HG03342 (cell line): ENCODE data around the gene CD55.

Source experiments
- ATAC-seq: cut with Tn5 transposase; IDR thresholded peaks from one replicate; pipeline ENCODE4 v1.9.1; 2021; ENCODE audit warnings: mild to moderate bottlenecking, moderate library complexity; ENCODE audit not compliant: unreplicated experiment

The CD55 gene, protein sequence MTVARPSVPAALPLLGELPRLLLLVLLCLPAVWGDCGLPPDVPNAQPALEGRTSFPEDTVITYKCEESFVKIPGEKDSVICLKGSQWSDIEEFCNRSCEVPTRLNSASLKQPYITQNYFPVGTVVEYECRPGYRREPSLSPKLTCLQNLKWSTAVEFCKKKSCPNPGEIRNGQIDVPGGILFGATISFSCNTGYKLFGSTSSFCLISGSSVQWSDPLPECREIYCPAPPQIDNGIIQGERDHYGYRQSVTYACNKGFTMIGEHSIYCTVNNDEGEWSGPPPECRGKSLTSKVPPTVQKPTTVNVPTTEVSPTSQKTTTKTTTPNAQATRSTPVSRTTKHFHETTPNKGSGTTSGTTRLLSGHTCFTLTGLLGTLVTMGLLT

DNA sequence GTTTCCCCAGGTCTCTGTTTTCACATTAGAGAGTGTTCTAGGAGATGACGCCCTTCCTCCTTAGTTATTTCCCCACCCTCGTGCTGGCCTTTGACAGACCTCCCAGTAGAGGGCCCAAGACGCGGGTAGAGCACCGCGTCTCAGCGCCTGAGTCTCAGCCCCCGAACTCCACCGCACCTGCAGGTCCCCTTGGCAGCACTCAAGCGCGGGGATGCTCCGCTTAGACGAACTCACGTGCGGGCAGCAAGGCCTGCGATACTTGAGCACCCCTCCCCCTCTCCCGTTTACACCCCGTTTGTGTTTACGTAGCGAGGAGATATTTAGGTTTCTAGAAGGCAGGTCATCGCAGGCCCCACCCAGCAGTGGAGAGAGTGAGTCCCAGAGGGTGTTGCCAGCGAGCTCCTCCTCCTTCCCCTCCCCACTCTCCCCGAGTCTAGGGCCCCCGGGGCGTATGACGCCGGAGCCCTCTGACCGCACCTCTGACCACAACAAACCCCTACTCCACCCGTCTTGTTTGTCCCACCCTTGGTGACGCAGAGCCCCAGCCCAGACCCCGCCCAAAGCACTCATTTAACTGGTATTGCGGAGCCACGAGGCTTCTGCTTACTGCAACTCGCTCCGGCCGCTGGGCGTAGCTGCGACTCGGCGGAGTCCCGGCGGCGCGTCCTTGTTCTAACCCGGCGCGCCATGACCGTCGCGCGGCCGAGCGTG is at the start of gene CD55:
Gene CD55, plus strand, starts transcription at position 600 of the 711 bp plus-strand sequence. Its CDS starts 88 bp downstream, at position 688.
- peak; percentile 91 for ATAC-seq

DNA sequence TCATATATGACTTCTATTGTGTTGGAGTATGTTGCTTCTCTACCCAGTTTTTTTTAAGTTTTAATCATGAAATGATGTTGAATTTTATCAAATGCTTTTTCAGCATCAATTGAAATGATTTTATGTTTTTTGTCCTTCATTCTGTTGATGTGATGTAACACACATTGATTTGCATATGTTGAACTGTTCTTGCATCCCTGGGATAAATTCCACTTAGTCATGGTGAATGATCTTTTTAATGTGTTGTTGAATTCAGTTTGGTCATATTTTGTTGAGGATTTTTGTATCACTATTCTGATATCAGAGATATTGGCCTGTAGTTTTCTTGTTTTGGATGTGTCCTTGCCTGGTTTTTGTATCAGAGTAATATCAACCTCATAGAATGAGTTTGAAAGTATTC is 46.6 kb upstream of the CD55 start:
- no peak for ATAC-seq

DNA sequence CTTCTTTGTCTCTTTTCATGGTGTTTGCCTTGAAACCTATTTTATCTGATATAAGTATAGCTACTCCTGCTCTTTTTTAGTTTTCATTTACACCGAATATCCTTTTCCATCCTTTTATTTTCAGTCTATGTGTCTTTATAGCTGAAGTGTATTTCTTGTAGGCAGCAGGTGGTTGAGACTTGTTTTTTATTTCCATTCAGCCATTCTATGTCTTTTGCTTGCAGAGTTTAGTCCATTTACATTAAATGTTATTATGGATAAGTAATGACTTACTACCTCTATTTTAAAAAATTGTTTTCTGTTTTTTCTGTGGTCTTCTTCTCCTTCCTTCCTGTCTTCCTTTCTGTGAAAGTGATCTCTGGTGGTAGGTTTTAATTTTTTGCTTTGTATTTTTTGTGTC is 45.0 kb upstream of the CD55 start:
- ATAC-seq, result no peak

DNA sequence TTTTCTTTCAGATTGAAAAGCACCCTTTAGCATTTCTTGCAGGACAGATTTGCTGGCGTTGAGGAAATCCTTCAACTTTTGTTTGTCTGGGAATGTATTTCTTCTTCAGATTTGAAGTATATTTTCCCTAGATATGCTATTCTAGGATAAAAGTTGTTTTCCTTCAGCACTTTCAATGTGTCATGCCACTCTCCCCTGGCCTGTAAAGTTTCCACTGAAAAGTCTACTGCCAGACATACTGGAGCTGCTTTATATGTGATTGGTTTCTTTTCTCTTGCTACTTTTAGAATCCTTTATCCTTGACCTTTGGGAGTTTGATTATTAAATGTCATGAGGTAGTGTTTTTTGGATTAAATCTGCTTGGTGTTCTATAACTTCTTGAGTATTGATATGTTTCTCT is 44.2 kb upstream of the CD55 start:
- ATAC-seq, result no peak

DNA sequence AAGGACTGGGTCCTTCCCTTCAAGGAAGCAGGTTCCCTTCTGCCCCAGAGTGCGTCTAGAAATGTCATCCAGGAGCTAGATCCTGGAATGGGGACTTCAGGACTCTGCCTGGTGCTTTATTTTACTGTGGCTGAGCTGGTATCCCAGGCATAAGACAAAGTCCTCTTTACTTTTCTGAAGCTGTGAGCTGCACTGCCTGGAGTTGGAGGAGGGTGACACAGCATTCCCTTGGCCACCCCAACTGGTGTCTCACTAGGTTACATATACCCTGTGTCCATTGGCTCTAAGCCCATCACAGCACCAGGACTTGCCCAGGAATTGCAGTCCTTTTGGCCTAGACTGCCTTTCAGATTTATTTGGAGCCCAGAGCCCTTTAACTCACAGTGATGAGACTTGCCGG is 41.8 kb upstream of the CD55 start:
- no peak for ATAC-seq

DNA sequence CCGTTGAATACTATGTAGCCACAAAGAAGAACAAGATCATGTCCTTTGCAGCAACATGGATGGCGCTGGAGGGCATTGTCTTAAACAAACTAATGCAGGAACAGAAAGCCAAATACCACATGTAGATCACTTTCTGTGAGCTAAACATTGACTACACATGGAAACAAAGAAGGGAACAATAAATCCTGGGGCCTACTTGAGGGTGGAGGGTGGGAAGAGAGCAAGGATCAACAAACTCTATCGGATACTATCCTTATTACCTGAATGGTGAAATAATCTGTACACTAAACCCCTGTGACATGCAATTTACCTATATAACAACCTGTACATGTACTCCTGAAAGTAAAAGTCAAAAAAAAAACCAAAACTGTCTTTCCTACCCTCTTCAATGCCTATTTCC is 40.8 kb upstream of the CD55 start:
- ATAC-seq, result no peak

DNA sequence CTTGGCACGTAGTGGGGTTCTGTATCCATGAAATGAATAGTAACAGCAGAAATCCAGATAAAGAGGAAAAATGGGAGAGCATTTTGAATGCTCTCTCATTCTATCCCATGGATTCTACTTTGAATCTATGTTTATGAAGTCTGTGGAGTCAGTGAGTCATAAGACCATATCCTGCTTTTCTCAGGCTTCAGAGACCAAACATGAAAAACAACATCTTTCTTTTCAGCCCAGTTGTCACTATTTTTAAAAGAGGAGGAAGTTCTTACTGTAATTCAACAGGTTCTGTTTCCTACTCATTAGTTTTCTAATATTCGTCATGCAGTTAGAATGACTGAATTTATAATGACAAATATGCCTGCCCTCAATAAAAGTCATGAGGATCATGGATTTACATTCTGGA is 39.4 kb upstream of the CD55 start:
- ATAC-seq, result no peak

DNA sequence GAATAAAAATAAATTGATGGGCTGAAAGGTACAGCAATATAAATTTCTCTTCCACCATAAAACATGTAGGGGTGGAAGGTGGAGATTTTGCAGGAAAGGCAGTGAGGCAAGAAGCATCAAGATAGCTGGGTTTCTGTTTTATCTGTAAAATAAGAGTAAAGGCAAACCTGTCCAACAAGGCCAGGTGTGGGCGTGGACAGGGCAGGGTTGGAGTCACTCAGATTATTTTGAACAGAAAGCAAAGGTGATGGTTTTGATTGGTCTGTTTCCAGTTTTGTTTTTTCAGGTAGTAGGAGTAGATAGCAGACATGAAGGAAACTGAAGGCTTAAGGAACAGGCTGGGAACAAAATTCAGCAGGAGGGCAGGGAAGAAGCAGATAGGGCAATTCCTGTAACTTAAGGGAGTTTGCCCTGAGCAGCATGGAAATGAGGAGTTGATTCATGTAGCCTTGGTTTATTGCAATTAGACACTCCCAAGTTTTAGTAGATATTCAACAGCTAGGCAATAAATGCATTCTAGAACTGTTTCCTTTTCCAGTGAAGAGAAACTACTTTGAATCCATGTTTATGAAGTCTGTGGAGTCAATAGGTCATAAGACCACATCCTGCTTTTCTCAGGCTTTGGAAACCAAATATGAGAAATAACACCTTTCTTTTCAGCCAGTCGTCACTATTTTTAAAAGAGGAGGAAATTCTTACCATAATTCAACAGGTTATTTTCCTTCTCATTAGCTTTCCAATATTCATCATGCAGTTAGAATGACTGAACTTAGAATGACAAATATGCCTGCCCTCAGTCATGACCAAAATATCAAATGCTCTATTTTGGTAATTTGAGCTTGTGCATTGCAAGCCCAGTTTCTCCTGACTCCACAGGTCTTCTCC is 38.7 kb upstream of the CD55 start:
- ATAC-seq, result no peak

DNA sequence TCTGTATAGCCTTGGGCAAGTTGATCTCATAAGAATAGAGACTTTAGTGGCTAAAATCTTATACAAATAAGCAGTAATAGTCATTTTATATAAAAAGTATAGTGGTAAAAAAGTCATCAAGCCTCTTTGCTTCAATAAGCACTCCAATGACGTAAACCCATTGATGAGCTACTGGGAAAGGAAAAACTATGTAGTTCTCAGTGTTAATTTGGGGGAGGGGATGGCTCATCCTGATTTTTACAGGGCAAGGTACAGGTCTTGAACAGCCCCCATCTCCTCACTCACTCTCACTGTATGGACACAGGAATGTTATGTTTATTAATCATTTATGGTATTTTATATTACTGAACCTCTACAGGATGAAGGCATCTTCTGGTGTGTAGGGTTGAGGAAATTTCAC is 38.1 kb upstream of the CD55 start:
- ATAC-seq, result no peak

DNA sequence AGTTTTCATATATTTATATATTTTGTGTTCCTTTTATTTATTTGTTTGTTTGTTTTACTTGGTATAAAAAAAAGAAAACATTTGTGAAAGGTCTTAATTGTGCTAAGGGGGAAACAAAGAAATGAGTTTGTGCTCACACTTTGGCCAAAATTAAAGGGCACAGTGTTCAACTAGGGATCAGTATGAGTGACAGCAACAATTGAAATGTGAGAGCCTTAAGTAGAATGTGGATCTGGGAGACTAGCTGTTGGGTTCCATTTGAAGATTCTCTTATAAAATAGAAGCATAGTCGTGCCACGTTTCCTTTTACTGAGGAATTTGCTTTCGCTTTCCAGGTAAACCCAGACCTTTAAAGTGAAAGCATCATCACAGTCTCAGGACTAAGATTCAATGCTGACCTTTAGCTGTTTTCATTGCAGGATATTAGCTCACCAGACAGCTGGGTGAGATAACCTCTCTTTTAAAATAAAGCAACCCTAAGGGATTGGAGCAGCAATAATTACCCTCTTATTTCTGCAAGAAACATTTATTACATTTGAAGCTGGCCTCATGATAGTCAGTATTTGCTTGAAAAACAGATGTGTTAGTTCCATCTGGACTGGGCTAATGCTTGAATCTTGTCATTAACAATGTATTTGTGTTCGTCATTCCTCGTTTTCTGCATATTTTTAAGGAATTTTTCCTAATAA is 37.1 kb upstream of the CD55 start:
- no peak for ATAC-seq

DNA sequence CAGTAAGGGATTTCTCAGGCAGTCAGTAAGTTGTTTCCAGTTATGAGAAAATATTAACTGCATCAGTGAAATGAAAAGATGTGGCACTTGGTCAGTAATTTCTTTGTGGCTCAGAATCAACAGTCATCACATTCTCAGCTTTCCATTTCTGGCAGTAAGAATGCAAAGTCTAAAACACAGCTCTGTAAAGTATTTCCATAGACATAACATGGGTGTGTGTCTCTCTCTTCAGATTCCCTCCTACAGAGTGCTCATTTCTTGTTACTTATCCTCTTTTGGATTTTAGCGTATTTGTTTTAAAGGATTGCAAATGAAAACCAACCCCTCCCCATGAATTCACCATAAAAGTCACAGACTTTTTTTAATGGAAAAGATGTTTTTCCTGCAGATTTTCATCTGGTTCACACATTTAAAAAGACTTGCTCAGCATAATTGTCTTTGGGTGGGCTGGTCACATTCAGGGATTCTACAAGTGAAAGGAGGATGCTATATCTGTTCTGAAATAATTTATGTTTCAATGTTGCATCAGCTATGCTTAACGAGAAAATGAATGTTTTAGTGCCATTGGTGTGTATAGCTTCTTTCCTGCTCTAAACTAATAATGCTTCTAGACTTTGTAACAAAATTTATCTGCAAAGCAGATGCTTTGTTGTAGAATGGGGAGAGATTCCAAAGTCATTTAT is 34.6 kb upstream of the CD55 start:
- ATAC-seq, result no peak

DNA sequence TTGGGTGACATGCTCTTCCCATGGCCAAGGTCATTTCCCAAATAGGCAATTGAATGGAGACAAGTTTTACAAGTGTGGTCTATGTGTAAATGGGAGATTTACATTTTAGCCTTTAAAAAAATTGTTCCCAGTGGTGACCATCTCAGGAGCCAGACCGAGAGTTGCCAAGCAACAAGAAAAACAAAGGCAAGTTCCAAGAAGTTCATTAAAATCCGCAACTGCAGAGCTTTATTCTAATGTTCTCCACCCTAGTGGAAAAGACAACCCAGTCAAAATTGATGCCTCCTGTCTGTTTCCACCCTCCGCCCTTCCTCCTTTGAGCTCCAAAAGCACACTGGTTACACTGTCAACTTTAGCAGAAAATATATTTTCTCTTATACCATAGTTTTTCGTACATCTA is 33.2 kb upstream of the CD55 start:
- no peak for ATAC-seq

DNA sequence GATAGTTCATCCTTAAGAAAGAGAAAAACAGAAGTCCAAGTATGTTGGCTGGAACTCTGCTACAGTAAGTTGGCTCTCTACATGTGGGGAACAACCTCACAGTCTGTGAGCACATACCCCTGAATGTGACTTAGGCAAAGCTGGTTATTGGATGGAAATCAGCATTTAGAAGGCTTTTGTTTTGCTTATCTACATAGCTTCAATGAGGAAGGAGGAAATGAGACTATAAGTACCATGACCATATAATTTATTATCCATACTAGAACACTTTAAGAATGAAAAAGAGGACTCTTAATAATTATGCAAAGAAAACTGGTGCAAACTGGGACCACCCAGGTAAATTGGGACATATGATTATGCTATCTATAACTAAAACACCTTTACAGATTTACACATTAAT is 31.7 kb upstream of the CD55 start:
- no peak for ATAC-seq

DNA sequence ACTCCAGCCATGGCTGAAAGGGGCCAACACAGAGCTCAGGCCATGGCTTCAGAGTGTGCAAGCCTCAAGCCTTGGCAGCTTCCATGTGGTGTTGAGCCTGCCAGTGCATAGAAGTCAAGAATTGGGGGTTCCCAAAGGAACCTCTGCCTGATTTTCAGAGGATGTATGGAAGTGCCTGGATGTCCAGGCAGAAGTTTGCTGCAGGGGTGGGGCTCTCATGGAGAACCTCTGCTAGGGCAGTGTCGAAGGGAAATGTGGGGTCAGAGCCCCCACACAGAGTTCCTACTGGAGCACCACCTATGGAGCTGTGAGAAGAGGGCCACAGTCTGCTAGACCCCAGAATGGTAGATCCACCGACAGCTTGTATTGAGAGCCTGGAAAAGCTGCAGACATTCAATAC is 29.8 kb upstream of the CD55 start:
- no peak for ATAC-seq

DNA sequence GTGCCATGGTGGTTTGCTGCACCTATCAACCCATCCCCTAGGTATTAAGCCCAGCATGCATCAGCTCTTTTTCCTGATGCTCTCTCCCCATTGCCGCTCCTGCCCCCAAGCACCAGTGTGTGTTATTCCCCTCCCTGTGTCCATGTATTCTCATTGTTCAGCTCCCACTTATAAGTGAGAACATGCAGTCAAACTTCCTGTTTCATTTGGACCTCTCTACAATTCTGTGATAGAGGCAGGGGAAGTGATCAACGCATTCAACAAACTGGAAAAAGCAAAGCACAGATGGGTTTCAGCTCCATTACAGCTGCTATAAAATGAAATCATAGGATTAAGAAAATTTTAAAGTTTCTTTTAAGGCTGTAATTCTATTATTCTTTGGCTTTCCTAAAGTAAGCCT is 23.3 kb upstream of the CD55 start:
- no peak for ATAC-seq

DNA sequence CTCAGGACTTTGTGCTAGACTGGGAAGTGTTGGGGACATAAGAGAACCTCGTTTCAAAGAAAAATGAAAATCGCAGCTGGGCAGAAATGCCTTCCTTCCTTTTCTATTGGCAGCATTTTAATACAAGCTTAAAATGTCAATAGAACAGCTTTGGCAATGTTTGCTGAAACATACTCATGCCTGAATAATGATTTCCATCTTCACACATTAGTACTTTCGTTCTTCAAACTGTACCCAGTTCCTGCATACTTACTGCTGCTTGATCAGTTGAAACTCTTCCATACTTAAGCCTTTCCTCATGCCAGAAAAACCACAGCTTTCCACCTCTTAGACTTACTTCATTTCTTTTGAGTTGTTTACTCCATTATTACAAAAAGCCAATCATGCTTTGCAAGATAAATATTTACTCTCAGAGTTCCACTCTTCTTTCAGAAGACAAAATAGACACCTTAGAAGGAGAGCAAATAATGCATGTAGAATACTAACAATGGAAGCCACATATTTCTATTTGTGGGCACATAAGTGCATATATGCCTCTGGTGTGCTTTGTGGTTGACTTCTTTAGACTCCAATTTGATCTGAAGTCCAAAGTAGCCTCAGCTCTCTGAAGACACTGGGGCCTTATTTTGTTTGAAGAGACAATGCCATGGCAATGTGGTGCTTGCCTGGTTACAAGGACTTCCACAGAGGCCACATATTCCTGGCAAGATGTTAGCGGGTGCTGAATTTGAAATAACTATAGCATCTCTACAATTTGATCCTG is 22.7 kb upstream of the CD55 start:
- ATAC-seq, result no peak

DNA sequence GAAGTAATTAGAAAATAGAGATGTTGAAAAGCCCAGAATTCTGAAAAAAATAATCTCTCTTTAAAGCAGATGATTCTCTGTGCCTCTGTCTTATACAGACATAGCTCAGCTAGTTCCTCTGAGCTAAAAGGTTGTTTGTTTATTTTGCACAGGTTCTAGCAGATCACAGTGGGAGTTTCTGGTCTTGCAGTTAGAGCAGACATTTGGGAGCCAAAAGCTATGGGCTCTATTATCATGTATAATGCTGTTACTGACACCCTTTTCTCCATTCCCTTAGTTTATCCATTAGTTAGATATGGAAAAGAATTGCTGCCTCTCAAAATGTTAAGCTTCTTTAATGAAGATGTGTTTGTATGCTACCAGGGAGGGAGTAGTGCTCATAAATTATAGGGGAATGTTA is 20.5 kb upstream of the CD55 start:
- ATAC-seq, result no peak

DNA sequence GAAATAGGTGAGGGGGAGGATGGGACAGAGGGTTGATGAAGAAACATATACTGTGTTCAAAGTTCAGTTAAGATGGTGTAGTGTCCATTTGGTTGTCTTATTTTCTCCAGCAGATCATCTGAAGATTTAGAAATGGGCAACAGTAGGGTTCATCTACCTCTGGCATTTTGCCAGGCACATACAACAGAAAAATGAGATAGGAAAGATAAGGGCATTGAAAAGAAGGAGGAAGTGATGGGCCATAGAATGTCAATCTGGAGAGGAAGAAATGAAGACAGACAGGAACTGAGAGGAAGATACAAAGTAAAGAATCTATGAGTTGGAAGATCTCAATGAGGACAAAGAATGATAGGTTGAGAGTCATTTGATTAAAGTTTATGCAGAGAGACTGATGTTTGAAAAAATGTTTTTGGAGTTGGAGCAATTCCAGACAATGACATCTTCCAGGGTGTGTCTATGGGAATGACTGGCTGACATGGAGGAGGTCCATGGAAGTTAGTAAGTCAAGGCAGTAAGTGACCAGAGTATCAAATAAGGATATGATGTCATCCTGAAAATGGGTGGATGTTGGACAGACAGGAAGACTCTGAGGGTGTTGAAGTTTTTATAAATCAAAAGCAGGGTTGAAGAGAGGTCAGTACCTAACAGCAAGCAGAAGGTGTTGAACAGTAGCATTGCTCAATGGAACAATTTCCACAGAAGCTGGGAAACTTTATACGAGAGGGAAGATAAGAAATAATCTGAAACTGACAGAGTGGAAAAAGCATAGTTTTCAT is 18.7 kb upstream of the CD55 start:
- no peak for ATAC-seq
